ENCODE measurements around the gene SLIT3.

The SLIT3 gene

GRCh38 chr5:168889039-168889438 is 411.9 kb downstream of the SLIT3 start:
- no peak for DNase-seq (ENCODE audit: low read depth)
- TF ChIP-seq CTCF (IDR thresholded peaks at IDR 0.05; ENCODE audit: insufficient read depth, low read depth, low read length, missing control alignments), result no peak
- no peak overlapping the region for H3K4me3 ChIP-seq (ENCODE audit: low read depth, low read length)

GRCh38 chr5:168887931-168888330 is 413.0 kb downstream of the SLIT3 start:
- no peak overlapping the region for H3K4me3 ChIP-seq (ENCODE audit: low read depth, low read length)
- TF ChIP-seq CTCF (IDR thresholded peaks at IDR 0.05; ENCODE audit: insufficient read depth, low read depth, low read length, missing control alignments), result no peak
- DNase-seq (ENCODE audit: low read depth), result no peak

GRCh38 chr5:168886157-168886556 is 414.8 kb downstream of the SLIT3 start:
- H3K4me3 ChIP-seq (ENCODE audit: low read depth, low read length), result no peak overlapping the region
- TF ChIP-seq CTCF (IDR thresholded peaks at IDR 0.05; ENCODE audit: insufficient read depth, low read depth, low read length, missing control alignments), result no peak
- no peak for DNase-seq (ENCODE audit: low read depth)

GRCh38 chr5:168885324-168886120 is 415.4 kb downstream of the SLIT3 start:
- TF ChIP-seq CTCF (IDR thresholded peaks at IDR 0.05; ENCODE audit: insufficient read depth, low read depth, low read length, missing control alignments), result no peak
- no peak overlapping the region for H3K4me3 ChIP-seq (ENCODE audit: low read depth, low read length)
- no peak for DNase-seq (ENCODE audit: low read depth)

GRCh38 chr5:168883991-168884390 is 416.9 kb downstream of the SLIT3 start:
- no peak for TF ChIP-seq CTCF (IDR thresholded peaks at IDR 0.05; ENCODE audit: insufficient read depth, low read depth, low read length, missing control alignments)
- no peak for DNase-seq (ENCODE audit: low read depth)
- no peak overlapping the region for H3K4me3 ChIP-seq (ENCODE audit: low read depth, low read length)

GRCh38 chr5:168883281-168883741 is 417.6 kb downstream of the SLIT3 start:
- TF ChIP-seq CTCF (IDR thresholded peaks at IDR 0.05; ENCODE audit: insufficient read depth, low read depth, low read length, missing control alignments), result no peak
- H3K4me3 ChIP-seq (ENCODE audit: low read depth, low read length), result no peak overlapping the region
- DNase-seq (ENCODE audit: low read depth), result no peak

GRCh38 chr5:168882283-168882682 is 418.7 kb downstream of the SLIT3 start:
- DNase-seq (ENCODE audit: low read depth), result no peak
- no peak for TF ChIP-seq CTCF (IDR thresholded peaks at IDR 0.05; ENCODE audit: insufficient read depth, low read depth, low read length, missing control alignments)
- H3K4me3 ChIP-seq (ENCODE audit: low read depth, low read length), result no peak overlapping the region

All from GM12865 (cell line).